AG04449 (cell line): ENCODE data around the gene ZFHX3.

ENCODE experiments used
- CTCF ChIA-PET: fragments of 350-600 bp; formaldehyde crosslinking; extraction: SDS; loops from one replicate; lab custom pipeline; 2021; ENCODE audit warnings: antibody characterized with exemption; lab: Yijun Ruan, JAX
- POLR2A ChIA-PET: fragments of 400-600, 350-600 bp; formaldehyde crosslinking; extraction: SDS; loops from one replicate; lab custom pipeline; 2020; ENCODE audit warnings: antibody characterized with exemption, inconsistent platforms; lab: Yijun Ruan, JAX
- DNase-seq: peaks from one replicate; pipeline ENCODE4 v3.0.0-alpha.2; 2010; ENCODE audit warnings: low read depth, low spot score
- H3K4me3 ChIP-seq: 2 replicates; pipeline ENCODE4 v1.5.1; 2011; ENCODE audit warnings: low read depth, mild to moderate bottlenecking, control low read depth, low read length
- CTCF ChIP-seq: IDR thresholded peaks from one replicate; pipeline ENCODE4 v1.5.1; 2011; ENCODE audit warnings: mild to moderate bottlenecking, moderate library complexity, low read length, control low read depth, inconsistent platforms; ENCODE audit not compliant: insufficient read depth; ENCODE audit errors: missing control alignments

ZFHX3 gene

GRCh38 chr16:72927199-72928089, 120.5 kb downstream of the ZFHX3 start:
- TF ChIP-seq CTCF: peak; percentile 7
- peak; percentile 71 for DNase-seq
- ChIA-PET POLR2A (no interaction called here), CTCF (interaction anchor here (0.9 to 2.0 kb wide), 2 partner anchors 12 to 95 kb away, joined by 3 to 12 read pairs; no protein-coding TSS in a partner anchor)
- H3K4me3 ChIP-seq: 0 out of 2 replicates have a peak overlapping the region, but pooled peaks have one; percentile 1

- TF ChIP-seq CTCF: no peak
- H3K4me3 ChIP-seq: no peak overlapping the region
- no peak for DNase-seq
- CTCF ChIA-PET: interaction anchor here (1.5 kb wide), 1 partner anchor 9 kb away, joined by 4 read pairs; no protein-coding TSS in a partner anchor
- POLR2A ChIA-PET: no interaction called here
These were observed 121.5 kb downstream of the ZFHX3 start for GRCh38 chr16:72926177-72927070.

GRCh38 chr16:72925631-72925979, 122.3 kb downstream of the ZFHX3 start:
- no peak for TF ChIP-seq CTCF
- no peak overlapping the region for H3K4me3 ChIP-seq
- no peak for DNase-seq
- ChIA-PET POLR2A (no interaction called here), CTCF (interaction anchor here (0.8 to 1.5 kb wide), 2 partner anchors 9 to 69 kb away, joined by 3 to 4 read pairs; no protein-coding TSS in a partner anchor)

GRCh38 chr16:72924927-72925630, 122.8 kb downstream of the ZFHX3 start:
- no peak for TF ChIP-seq CTCF
- POLR2A ChIA-PET: no interaction called here
- no peak for DNase-seq
- CTCF ChIA-PET: interaction anchor here (0.8 to 1.5 kb wide), 2 partner anchors 10 to 68 kb away, joined by 3 to 4 read pairs; no protein-coding TSS in a partner anchor
- H3K4me3 ChIP-seq: no peak overlapping the region

GRCh38 chr16:72924537-72924926, 123.4 kb downstream of the ZFHX3 start:
- DNase-seq: no peak
- H3K4me3 ChIP-seq: no peak overlapping the region
- TF ChIP-seq CTCF: no peak
- ChIA-PET POLR2A (no interaction called here), CTCF (no interaction called here)
